GM12874 (cell line): ENCODE measurements around the gene SPINT1.

Source experiments
- TF ChIP-seq, protein P1 (sequence below): IDR thresholded peaks from 2 replicates; pipeline ENCODE4 v1.5.1; 2011; ENCODE audit warnings: low read depth, mild to moderate bottlenecking, control low read depth, low read length, moderate library complexity; ENCODE audit not compliant: insufficient read depth

SPINT1 gene

GRCh38 chr15:40899536-40900207 is 55.8 kb downstream of the SPINT1 start:
- TF ChIP-seq, protein P1, sequence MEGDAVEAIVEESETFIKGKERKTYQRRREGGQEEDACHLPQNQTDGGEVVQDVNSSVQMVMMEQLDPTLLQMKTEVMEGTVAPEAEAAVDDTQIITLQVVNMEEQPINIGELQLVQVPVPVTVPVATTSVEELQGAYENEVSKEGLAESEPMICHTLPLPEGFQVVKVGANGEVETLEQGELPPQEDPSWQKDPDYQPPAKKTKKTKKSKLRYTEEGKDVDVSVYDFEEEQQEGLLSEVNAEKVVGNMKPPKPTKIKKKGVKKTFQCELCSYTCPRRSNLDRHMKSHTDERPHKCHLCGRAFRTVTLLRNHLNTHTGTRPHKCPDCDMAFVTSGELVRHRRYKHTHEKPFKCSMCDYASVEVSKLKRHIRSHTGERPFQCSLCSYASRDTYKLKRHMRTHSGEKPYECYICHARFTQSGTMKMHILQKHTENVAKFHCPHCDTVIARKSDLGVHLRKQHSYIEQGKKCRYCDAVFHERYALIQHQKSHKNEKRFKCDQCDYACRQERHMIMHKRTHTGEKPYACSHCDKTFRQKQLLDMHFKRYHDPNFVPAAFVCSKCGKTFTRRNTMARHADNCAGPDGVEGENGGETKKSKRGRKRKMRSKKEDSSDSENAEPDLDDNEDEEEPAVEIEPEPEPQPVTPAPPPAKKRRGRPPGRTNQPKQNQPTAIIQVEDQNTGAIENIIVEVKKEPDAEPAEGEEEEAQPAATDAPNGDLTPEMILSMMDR = no peak

DNA sequence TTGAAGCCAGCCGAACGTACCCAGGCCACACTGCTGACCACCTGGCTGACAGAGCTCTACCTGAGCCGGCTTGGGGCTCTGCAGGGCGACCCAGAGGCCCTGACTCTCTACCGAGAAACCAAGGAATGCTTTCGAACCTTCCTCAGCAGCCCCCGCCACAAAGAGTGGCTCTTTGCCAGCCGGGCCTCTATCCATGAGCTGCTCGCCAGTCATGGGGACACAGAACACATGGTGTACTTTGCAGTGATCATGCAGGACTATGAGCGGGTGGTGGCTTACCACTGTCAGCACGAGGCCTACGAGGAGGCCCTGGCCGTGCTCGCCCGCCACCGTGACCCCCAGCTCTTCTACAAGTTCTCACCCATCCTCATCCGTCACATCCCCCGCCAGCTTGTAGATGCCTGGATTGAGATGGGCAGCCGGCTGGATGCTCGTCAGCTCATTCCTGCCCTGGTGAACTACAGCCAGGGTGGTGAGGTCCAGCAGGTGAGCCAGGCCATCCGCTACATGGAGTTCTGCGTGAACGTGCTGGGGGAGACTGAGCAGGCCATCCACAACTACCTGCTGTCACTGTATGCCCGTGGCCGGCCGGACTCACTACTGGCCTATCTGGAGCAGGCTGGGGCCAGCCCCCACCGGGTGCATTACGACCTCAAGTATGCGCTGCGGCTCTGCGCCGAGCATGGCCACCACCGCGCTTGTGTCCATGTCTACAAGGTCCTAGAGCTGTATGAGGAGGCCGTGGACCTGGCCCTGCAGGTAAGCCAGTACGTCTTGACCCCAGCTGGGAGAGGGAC is 56.6 kb downstream of the SPINT1 start:
- TF ChIP-seq, protein P1 = no peak

DNA sequence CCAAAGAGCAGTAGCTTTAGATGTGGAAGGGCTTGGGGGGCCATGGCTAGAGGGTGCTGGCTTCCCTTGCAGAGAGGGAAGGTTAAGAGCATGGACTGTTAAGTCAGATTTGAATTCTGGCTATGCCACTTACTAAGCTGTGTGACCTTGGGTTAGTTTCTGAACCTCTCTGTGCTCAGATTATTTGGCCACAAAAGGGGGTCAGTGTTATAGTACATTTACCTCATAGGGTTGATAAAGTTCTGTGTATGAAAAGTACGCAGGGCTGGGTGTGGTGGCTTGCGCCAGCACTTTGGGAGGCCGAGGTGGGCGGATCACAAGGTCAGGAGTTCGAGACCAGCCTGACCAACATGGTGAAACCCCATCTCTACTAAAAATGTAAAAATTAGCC is 57.2 kb downstream of the SPINT1 start:
- TF ChIP-seq, protein P1 = no peak

DNA sequence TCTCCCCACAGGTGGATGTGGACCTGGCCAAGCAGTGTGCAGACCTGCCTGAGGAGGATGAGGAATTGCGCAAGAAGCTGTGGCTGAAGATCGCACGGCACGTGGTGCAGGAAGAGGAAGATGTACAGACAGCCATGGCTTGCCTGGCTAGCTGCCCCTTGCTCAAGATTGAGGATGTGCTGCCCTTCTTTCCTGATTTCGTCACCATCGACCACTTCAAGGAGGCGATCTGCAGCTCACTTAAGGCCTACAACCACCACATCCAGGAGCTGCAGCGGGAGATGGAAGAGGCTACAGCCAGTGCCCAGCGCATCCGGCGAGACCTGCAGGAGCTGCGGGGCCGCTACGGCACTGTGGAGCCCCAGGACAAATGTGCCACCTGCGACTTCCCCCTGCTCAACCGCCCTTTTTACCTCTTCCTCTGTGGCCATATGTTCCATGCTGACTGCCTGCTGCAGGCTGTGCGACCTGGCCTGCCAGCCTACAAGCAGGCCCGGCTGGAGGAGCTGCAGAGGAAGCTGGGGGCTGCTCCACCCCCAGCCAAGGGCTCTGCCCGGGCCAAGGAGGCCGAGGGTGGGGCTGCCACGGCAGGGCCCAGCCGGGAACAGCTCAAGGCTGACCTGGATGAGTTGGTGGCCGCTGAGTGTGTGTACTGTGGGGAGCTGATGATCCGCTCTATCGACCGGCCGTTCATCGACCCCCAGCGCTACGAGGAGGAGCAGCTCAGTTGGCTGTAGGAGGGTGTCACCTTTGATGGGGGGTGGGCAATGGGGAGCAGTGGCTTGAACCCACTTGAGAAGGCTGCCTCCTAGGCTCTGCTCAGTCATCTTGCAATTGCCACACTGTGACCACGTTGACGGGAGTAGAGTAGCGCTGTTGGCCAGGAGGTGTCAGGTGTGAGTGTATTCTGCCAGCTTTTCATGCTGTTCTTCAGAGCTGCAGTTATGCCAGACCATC is 59.0 kb downstream of the SPINT1 start:
- TF ChIP-seq, protein P1 = 0 out of 2 replicates have a peak, but pooled peaks have one; percentile 9

GRCh38 chr15:40904552-40905201 is 60.8 kb downstream of the SPINT1 start:
- TF ChIP-seq, protein P1 = no peak

DNA sequence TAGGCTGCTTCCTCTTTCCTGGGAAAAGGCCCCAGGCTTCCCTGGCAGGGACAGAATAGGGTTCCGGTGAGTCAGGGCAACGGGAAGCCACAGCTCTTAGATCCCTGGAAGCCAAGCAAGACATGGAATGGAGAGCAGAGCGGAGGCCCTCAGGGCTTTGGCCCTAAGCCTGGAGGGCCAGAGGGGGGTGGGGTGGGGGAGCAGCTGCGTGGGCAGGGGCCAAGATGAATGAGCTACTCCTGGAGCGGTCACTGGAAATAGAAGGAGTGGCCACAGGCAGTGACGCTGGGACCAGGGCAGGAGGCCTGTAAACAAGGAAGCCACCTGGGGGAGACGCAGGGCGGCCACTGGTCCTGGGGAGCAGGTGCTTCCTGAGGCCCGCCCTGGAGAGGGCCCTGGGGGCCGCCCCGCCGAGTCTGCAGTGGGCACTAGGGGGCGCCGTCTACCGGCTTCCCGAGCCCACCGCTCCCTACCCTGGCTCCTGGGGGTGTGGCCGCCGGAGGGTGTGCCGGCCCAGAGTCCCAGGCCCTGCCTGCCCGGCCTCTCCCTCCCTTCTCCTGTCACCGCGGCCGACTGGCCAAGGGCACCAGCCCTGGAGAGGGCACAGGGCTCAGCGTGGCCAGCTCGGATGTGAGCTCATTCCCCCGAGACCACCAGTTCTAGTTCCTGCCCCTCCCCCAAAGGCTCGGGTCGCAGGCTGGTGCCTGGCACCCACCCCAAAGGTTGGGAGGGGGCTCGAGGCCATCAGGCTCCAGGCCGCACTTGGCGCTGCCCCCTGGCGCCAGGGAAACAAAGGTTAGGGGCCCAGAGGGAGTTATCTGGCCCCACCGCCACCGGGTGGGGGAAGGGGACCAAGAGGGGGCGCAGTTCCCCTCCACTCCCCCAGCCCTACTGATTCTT is 62.5 kb downstream of the SPINT1 start:
- TF ChIP-seq, protein P1 = peak; percentile 94
